K562 (cell line): Measurements from ENCODE around the gene ZNHIT3. TPM values are rescaled to one million over a fixed set of nuclear protein-coding genes. Genes with fewer than 3 reads are reported as not detected.

Source experiments
- ATAC-seq: fragments of 200-7000 bp; cut with Tn5 transposase; 3 replicates; pipeline ENCODE4 v1.9.1; 2020; ENCODE audit warnings: moderate library complexity
- BruUV-seq: library from RNA; stranded (reverse); fragments of 400-500 nt; replicated peaks from 2 replicates; lab custom pipeline; 2021; lab: Mats Ljungman, UMichigan
- CTCF ChIA-PET: fragments of 300-600 bp; formaldehyde crosslinking; extraction: SDS; loops from one replicate; lab custom pipeline; 2021; ENCODE audit warnings: low intra/inter-chr PET ratio; lab: Yijun Ruan, JAX
- POLR2A ChIA-PET: fragments of 300-600, 350-650 bp; sonication (Branson Sonifier 250); formaldehyde crosslinking; extraction: SDS; loops from one replicate; lab custom pipeline; 2021; ENCODE audit warnings: antibody characterized with exemption, inconsistent platforms; lab: Yijun Ruan, JAX
- DNase-seq, 4 experiments: peaks; one replicate each; pipeline versions ENCODE4 v3.0.0 to v3.0.0-alpha.2; 2011 to 2018; ENCODE audit warnings: low spot score in 3 of 4, mixed read lengths in 3 of 4; ENCODE audit errors: extremely low read depth in 1 of 4
- FAIRE-seq: peaks from 2 replicates; lab custom pipeline; 2011; peaks lifted over from hg19 to GRCh38; lab: Jason Lieb, UNC
- H2AFZ ChIP-seq: 2 replicates; pipeline ENCODE4 v1.6.0; 2011; ENCODE audit warnings: low read depth, low read length, control low read depth, inconsistent platforms
- H3K27ac ChIP-seq: fragments of 200-600 bp; 3 replicates; pipeline ENCODE4 v1.8.0; 2011; ENCODE audit warnings: low read depth, mild to moderate bottlenecking, control low read depth, inconsistent platforms, low read length, moderate library complexity, mixed read lengths; ENCODE audit errors: extremely low read depth
- H3K27me3 ChIP-seq, 2 experiments: fragments of 300-600 bp in 1 of 2; 2 replicates in 1 of 2; 3 replicates in 1 of 2; pipeline versions ENCODE4 v1.6.0 to v1.8.0; 2011; ENCODE audit warnings: inconsistent platforms in 2 of 2, low read length in 2 of 2, mild to moderate bottlenecking in 1 of 2, mixed read lengths in 1 of 2, moderate library complexity in 1 of 2; ENCODE audit not compliant: control insufficient read depth in 2 of 2, insufficient read depth in 2 of 2
- H3K36me3 ChIP-seq: fragments of 300-600 bp; 3 replicates; pipeline ENCODE4 v1.8.0; 2011; ENCODE audit warnings: mild to moderate bottlenecking, low read length, inconsistent platforms; ENCODE audit not compliant: control insufficient read depth, insufficient read depth
- H3K4me1 ChIP-seq, 2 experiments: fragments of 200-600 bp in 1 of 2; replicated peaks in 1 of 2; 2 replicates in 1 of 2; 3 replicates in 1 of 2; pipeline versions ENCODE4 v1.5.1 to v1.8.0; 2011; ENCODE audit warnings: inconsistent platforms in 2 of 2, low read length in 2 of 2, mild to moderate bottlenecking in 1 of 2, mixed read lengths in 1 of 2, moderate library complexity in 1 of 2; ENCODE audit not compliant: control insufficient read depth in 2 of 2, insufficient read depth in 2 of 2
- H3K4me2 ChIP-seq: 2 replicates; pipeline ENCODE4 v1.6.1; 2011; ENCODE audit warnings: low read length, control low read depth, inconsistent platforms, mixed read lengths; ENCODE audit not compliant: insufficient read depth
- H3K4me3 ChIP-seq: fragments of 200-600 bp; sonication (generic), shearing (Covaris generic); 2 replicates; pipeline ENCODE4 v1.5.1; 2016; ENCODE audit warnings: control low read depth, inconsistent platforms
- H3K79me2 ChIP-seq: fragments of 200-600 bp; 3 replicates; pipeline ENCODE4 v1.8.0; 2011; ENCODE audit warnings: low read length, inconsistent platforms; ENCODE audit not compliant: control insufficient read depth, insufficient read depth
- H3K9ac ChIP-seq, 2 experiments: 2 replicates each; pipeline versions ENCODE4 v1.6.0 to v1.6.1; 2011; ENCODE audit warnings: low read depth in 2 of 2, low read length in 2 of 2, control low read depth in 1 of 2, inconsistent platforms in 1 of 2, mild to moderate bottlenecking in 1 of 2, mixed read lengths in 1 of 2; ENCODE audit not compliant: insufficient read depth in 1 of 2
- H3K9me1 ChIP-seq: one replicate; pipeline ENCODE4 v1.6.0; 2011; ENCODE audit warnings: inconsistent platforms, mild to moderate bottlenecking, low read length, moderate library complexity; ENCODE audit not compliant: control insufficient read depth, insufficient read depth
- H3K9me3 ChIP-seq: replicated peaks from 2 replicates; pipeline ENCODE4 v1.5.1; 2011; ENCODE audit warnings: low read depth, low read length, inconsistent platforms; ENCODE audit not compliant: control insufficient read depth, insufficient read depth
- H4K20me1 ChIP-seq: replicated peaks from 2 replicates; pipeline ENCODE4 v1.6.1; 2011; ENCODE audit warnings: low read length, inconsistent platforms, mixed read lengths; ENCODE audit not compliant: control insufficient read depth, insufficient read depth
- ATF4 ChIP-seq: fragments of 450-650 bp; formaldehyde crosslinking; IDR thresholded peaks from 2 replicates; pipeline ENCODE4 v1.4.0; 2022; ENCODE audit warnings: mild to moderate bottlenecking, moderate library complexity
- CBX2 ChIP-seq: fragments of 200-600 bp; sonication (generic); IDR thresholded peaks from one replicate; pipeline ENCODE4 v1.6.1; 2012; ENCODE audit warnings: mild to moderate bottlenecking, low read length, inconsistent platforms; ENCODE audit not compliant: insufficient read depth, poor library complexity, severe bottlenecking
- KAT8 ChIP-seq: fragments of 450-650 bp; IDR thresholded peaks from 2 replicates; pipeline ENCODE4 v1.6.1; 2016; ENCODE audit warnings: low read depth, mild to moderate bottlenecking
- SIN3B ChIP-seq: fragments of 450-650 bp; IDR thresholded peaks from 2 replicates; pipeline ENCODE4 v1.6.1; 2017; ENCODE audit warnings: low read depth, mild to moderate bottlenecking, moderate library complexity
- ZNF384 ChIP-seq: IDR thresholded peaks from 2 replicates; pipeline ENCODE4 v1.6.1; 2012; ENCODE audit warnings: low read depth, low read length, improper control_type of control experiment
- ZNF699 ChIP-seq: fragments of 250-450 bp; sonication (Bioruptor Pico); IDR thresholded peaks from 2 replicates; pipeline ENCODE4 v1.8.0; 2021; ENCODE audit warnings: mild to moderate bottlenecking, moderate library complexity; ENCODE audit not compliant: insufficient replicate concordance
- WGBS: fragments of 100-300 bp; shearing (Covaris generic); methylation state at CpG from one replicate; pipeline ENCODE4 v1.1.6; 2016; ENCODE audit warnings: low coverage, mixed read lengths; ENCODE audit not compliant: insufficient coverage; ENCODE audit errors: missing lambda C conversion rate; 5-methylcytosine and 5-hydroxymethylcytosine counted together
- in situ Hi-C: fragments of 300-500 bp; cut with MboI; formaldehyde crosslinking; loops from 4 replicates; pipeline ENCODE4 v1.15.0; 2018; ENCODE audit warnings: inconsistent platforms, mixed read lengths
- intact Hi-C: fragments of 100-400 bp; cut with micrococcal nuclease; formaldehyde crosslinking; loops from 2 replicates; pipeline ENCODE4 v1.14.2; 2022
- polyA plus RNA-seq, 8 experiments: library from polyadenylated mRNA; depleted of rRNA in 4 of 8; stranded (reverse) in 5 of 8; unstranded in 3 of 8; fragments of >200 nt; fragmentation: Nextera tagmentation in 2 of 8; fragmentation: Illumina TruSeq in 1 of 8; extraction: Ambion mirVana in 2 of 8; extraction: Trizol in 1 of 8; gene quantifications; 2 replicates each; pipeline versions ENCODE4 v1.2.1 to v1.2.3, GENCODE V29; 2011 to 2014; ENCODE audit warnings: inconsistent platforms in 1 of 8, missing spikeins in 1 of 8
- total RNA-seq, 7 experiments: library from RNA; depleted of rRNA in 6 of 7; stranded (reverse); fragments of >200 nt in 6 of 7; fragmentation: Illumina TruSeq in 2 of 7; extraction: Trizol in 2 of 7; gene quantifications; 2 replicates each; pipeline versions ENCODE4 v1.2.1 to v1.2.3, GENCODE V29; 2011 to 2021; ENCODE audit warnings: low replicate concordance in 1 of 7

ZNHIT3 gene
- total and polyA plus RNA-seq, 9 of the 15 experiments (the other 6 are each of a cell fraction or from before 2014, with no cell fraction given), result 45.0 to 300 (median 88.4) TPM

- Histone ChIP-seq H2AFZ (no peak overlapping the region), H3K9me1 (peaks cover 4% of the 10 kb centered on the region), H3K4me1 (peaks cover 0 to under 1% of the 10 kb centered on the region in 2 experiments; a peak in 1 of 5 replicates), H3K36me3 (no peaks in the 10 kb centered on the region), H3K27ac (no peak overlapping the region), H3K27me3 (peaks cover 11 to 43% of the 10 kb centered on the region in 2 experiments; a peak in 4 of 5 replicates), H3K4me2 (no peak overlapping the region), H3K79me2 (no peaks in the 10 kb centered on the region), H4K20me1 (peaks cover 3% of the 10 kb centered on the region; the same call in 1 of the 2 replicates), H3K9ac (no peak overlapping the region), H3K4me3 (no peak overlapping the region), H3K9me3 (no peaks in the 10 kb centered on the region)
- intact Hi-C loops (no loop called here), in situ Hi-C loops (loop anchor here (10.0 to 25.0 kb wide), 2 partner anchors 107 to 275 kb away; partner anchors contain the start of genes CCL3L1 and CCL3L3)
- POLR2A ChIA-PET, result no interaction called here
- BruUV-seq, result no TSS peak
- DNase-seq (no peak), ATAC-seq (no peak), FAIRE-seq (no peak)
- CTCF ChIA-PET, result no interaction called here
- WGBS, result 0% methylated on average over 6 of the region's 7 CpGs
- no peak for TF ChIP-seq ATF4 (CRISPR knock-in tag)
- no peak for TF ChIP-seq ZNF699 (CRISPR knock-in tag)
- TF ChIP-seq ZNF384, result no peak
- TF ChIP-seq CBX2, result no peak
- no peak for TF ChIP-seq SIN3B
- TF ChIP-seq KAT8, result no peak
These were observed 16.7 kb upstream of the ZNHIT3 start for GRCh38 chr17:36469733-36470132.
